WTC11 (cell line): ENCODE results near the gene CRYGS. TPM values are rescaled to one million over a fixed set of nuclear protein-coding genes. Genes with fewer than 3 reads are reported as not detected.

ENCODE experiments used
- ATAC-seq: fragments of 200-7000 bp; cut with Tn5 transposase; 2 replicates; pipeline ENCODE4 v1.10.0; 2021; ENCODE audit warnings: mild to moderate bottlenecking, moderate library complexity
- CTCF ChIA-PET: fragments of 300-600 bp; sonication (Branson Sonifier 250); formaldehyde crosslinking; loops from one replicate; lab custom pipeline; 2021; ENCODE audit warnings: antibody characterized with exemption; lab: Charles Lee
- POLR2A ChIA-PET: fragments of 350-600 bp; sonication (Branson Sonifier 250); formaldehyde crosslinking; loops from one replicate; lab custom pipeline; 2021; ENCODE audit warnings: antibody characterized with exemption; lab: Charles Lee
- DNase-seq: peaks from one replicate; pipeline ENCODE4 v3.0.0; 2021; ENCODE audit warnings: low spot score
- H3K27ac Mint-ChIP-seq: 2 replicates; pipeline ENCODE4 v1.8.0; 2021; ENCODE audit warnings: mixed read lengths
- H3K27me3 Mint-ChIP-seq: 2 replicates; pipeline ENCODE4 v1.8.0; 2021; ENCODE audit warnings: low read depth, mild to moderate bottlenecking, moderate library complexity, mixed read lengths
- H3K36me3 Mint-ChIP-seq: 2 replicates; pipeline ENCODE4 v1.8.0; 2021; ENCODE audit warnings: mixed read lengths
- H3K4me1 Mint-ChIP-seq: 2 replicates; pipeline ENCODE4 v1.8.0; 2022; ENCODE audit warnings: mixed read lengths
- H3K4me3 Mint-ChIP-seq: 2 replicates; pipeline ENCODE4 v1.8.0; 2021; ENCODE audit warnings: mild to moderate bottlenecking, moderate library complexity, mixed read lengths
- H3K9me3 Mint-ChIP-seq: 2 replicates; pipeline ENCODE4 v1.8.0; 2021; ENCODE audit warnings: mixed read lengths
- ARID4B ChIP-seq: sonication (generic); formaldehyde crosslinking; IDR thresholded peaks from 2 replicates; pipeline ENCODE4 v1.8.0; 2023; ENCODE audit warnings: missing genetic modification reagents, mild to moderate bottlenecking, borderline replicate concordance
- ATF6 ChIP-seq: sonication (generic); formaldehyde crosslinking; IDR thresholded peaks from 2 replicates; pipeline ENCODE4 v1.8.1; 2023; ENCODE audit warnings: mild to moderate bottlenecking, missing genetic modification reagents
- CDX4 ChIP-seq: fragments of 250-450 bp; sonication (Bioruptor Pico); IDR thresholded peaks from 2 replicates; pipeline ENCODE4 v1.9.0; 2021; ENCODE audit warnings: moderate library complexity, mild to moderate bottlenecking, inconsistent platforms, borderline replicate concordance
- E2F1 ChIP-seq: sonication (generic); formaldehyde crosslinking; IDR thresholded peaks from 2 replicates; pipeline ENCODE4 v1.8.0; 2022; ENCODE audit warnings: mild to moderate bottlenecking, missing genetic modification reagents
- ERG ChIP-seq: fragments of 250-450 bp; sonication (Bioruptor Pico); IDR thresholded peaks from 2 replicates; pipeline ENCODE4 v1.8.0; 2021; ENCODE audit warnings: mild to moderate bottlenecking
- FOXK1 ChIP-seq: sonication (generic); formaldehyde crosslinking; IDR thresholded peaks from 2 replicates; pipeline ENCODE4 v1.8.0; 2022; ENCODE audit warnings: mild to moderate bottlenecking, moderate library complexity, missing genetic modification reagents
- FOXP4 ChIP-seq: sonication (generic); formaldehyde crosslinking; IDR thresholded peaks from 2 replicates; pipeline ENCODE4 v1.8.0; 2022; ENCODE audit warnings: mild to moderate bottlenecking, missing genetic modification reagents
- GTF2I ChIP-seq: fragments of 250-450 bp; sonication (Bioruptor Pico); conservative IDR thresholded peaks from 2 replicates; pipeline ENCODE4 v1.4.0; 2021; ENCODE audit warnings: mild to moderate bottlenecking
- MXD4 ChIP-seq: fragments of 250-450 bp; sonication (Bioruptor Pico); IDR thresholded peaks from 2 replicates; pipeline ENCODE4 v1.8.0; 2021; ENCODE audit warnings: mild to moderate bottlenecking, moderate library complexity, borderline replicate concordance
- PREB ChIP-seq: sonication (generic); formaldehyde crosslinking; IDR thresholded peaks from 2 replicates; pipeline ENCODE4 v1.8.1; 2022; ENCODE audit warnings: mild to moderate bottlenecking, missing genetic modification reagents, moderate library complexity, borderline replicate concordance
- USF1 ChIP-seq: sonication (generic); formaldehyde crosslinking; IDR thresholded peaks from 2 replicates; pipeline ENCODE4 v1.8.0; 2022; ENCODE audit warnings: mild to moderate bottlenecking, missing genetic modification reagents
- USF2 ChIP-seq: sonication (generic); formaldehyde crosslinking; IDR thresholded peaks from 2 replicates; pipeline ENCODE4 v1.8.1; 2023; ENCODE audit warnings: mild to moderate bottlenecking, missing genetic modification reagents, moderate library complexity
- ZNF423 ChIP-seq: fragments of 250-450 bp; sonication (Bioruptor Pico); IDR thresholded peaks from 2 replicates; pipeline ENCODE4 v2.1.2; 2022; ENCODE audit warnings: mild to moderate bottlenecking, moderate library complexity
- ZNF532 ChIP-seq: fragments of 250-450 bp; sonication (Bioruptor Pico); IDR thresholded peaks from 2 replicates; pipeline ENCODE4 v1.9.0; 2021; ENCODE audit warnings: mild to moderate bottlenecking, borderline replicate concordance
- total RNA-seq: library from RNA; stranded (reverse); gene quantifications from 3 replicates; pipeline ENCODE4 v1.2.3, GENCODE V29; 2021

CRYGS gene
- total RNA-seq, 1 experiment from 2014 or later = 1.7 TPM

GRCh38 chr3:186577521-186577920 is 33.3 kb upstream of the CRYGS start:
- H3K27me3 Mint-ChIP-seq = no peaks in the 10 kb centered on the region
- H3K4me1 Mint-ChIP-seq = no peaks in the 10 kb centered on the region
- H3K4me3 Mint-ChIP-seq = no peak overlapping the region
- no peaks in the 10 kb centered on the region for H3K9me3 Mint-ChIP-seq
- CTCF ChIA-PET = no interaction called here
- DNase-seq = no peak
- H3K27ac Mint-ChIP-seq = no peak overlapping the region
- POLR2A ChIA-PET = no interaction called here
- TF ChIP-seq MXD4 (CRISPR knock-in tag) (no peak), FOXP4 (CRISPR knock-in tag) (no peak), GTF2I (CRISPR knock-in tag) (no peak), ZNF423 (CRISPR knock-in tag) (no peak), PREB (CRISPR knock-in tag) (no peak), E2F1 (CRISPR knock-in tag) (no peak), USF2 (no peak), CDX4 (CRISPR knock-in tag) (no peak), ATF6 (no peak), ERG (CRISPR knock-in tag) (no peak), ZNF532 (no peak), FOXK1 (no peak), USF1 (CRISPR knock-in tag) (no peak), ARID4B (no peak)
- peaks cover 78% of the 10 kb centered on the region for H3K36me3 Mint-ChIP-seq
- ATAC-seq = no peak
